NCI-H2081 (cell line): ENCODE results near the gene ZNF385C.
A peak's percentile ranks its signal among the peaks of the same experiment; 100 is the strongest.
"Not testable (repeated sequence)": the region's sequence is repeated elsewhere in the genome, so short reads cannot be mapped to it uniquely, and the experiment has no call there.

Source experiments
- DNase-seq, 2 experiments: peaks; one replicate each; lab custom pipeline; 2025; lab: John Stamatoyannopoulos, UW

The ZNF385C gene

GRCh38 chr17:42050393-42051012 lies 47.8 kb downstream of the ZNF385C start, which contains the start of gene C17orf113:
Gene C17orf113 (minus strand): TSS chr17:42050601. CDS start chr17:42043376, 7,225 bp downstream.
- peak; percentile 54 to 67 for DNase-seq

GRCh38 chr17:42049834-42050392 lies 48.4 kb downstream of the ZNF385C start:
- no peak for DNase-seq

GRCh38 chr17:42047343-42047742 lies 50.9 kb downstream of the ZNF385C start:
- DNase-seq, result no peak

- DNase-seq, result no peak
These were observed 52.6 kb downstream of the ZNF385C start for GRCh38 chr17:42045719-42046118.

GRCh38 chr17:42042598-42043319 lies 55.5 kb downstream of the ZNF385C start:
- DNase-seq, result no peak

- DNase-seq, result no peak
These were observed 56.7 kb downstream of the ZNF385C start for GRCh38 chr17:42041619-42042018.

GRCh38 chr17:42040818-42041217 lies 57.5 kb downstream of the ZNF385C start:
- DNase-seq, result no peak

- DNase-seq, result no peak
These were observed 58.2 kb downstream of the ZNF385C start for GRCh38 chr17:42039794-42040763.

GRCh38 chr17:42038221-42038973 lies 59.9 kb downstream of the ZNF385C start:
- DNase-seq, result no peak

GRCh38 chr17:42034059-42034458 lies 64.2 kb downstream of the ZNF385C start:
- DNase-seq, result no peak

GRCh38 chr17:42031584-42031983 lies 66.7 kb downstream of the ZNF385C start:
- DNase-seq, result no peak

- no peak for DNase-seq
These were observed 69.5 kb downstream of the ZNF385C start for GRCh38 chr17:42028791-42029127.

- DNase-seq, result no peak
These were observed 70.1 kb downstream of the ZNF385C start for GRCh38 chr17:42027961-42028790.

- no peak for DNase-seq
These were observed 70.7 kb downstream of the ZNF385C start for GRCh38 chr17:42027590-42027889.

GRCh38 chr17:42026857-42027589 lies 71.2 kb downstream of the ZNF385C start:
- DNase-seq, result no peak

- DNase-seq, result no peak
These were observed 72.3 kb downstream of the ZNF385C start for GRCh38 chr17:42025936-42026335.

GRCh38 chr17:42025191-42025579 lies 73.1 kb downstream of the ZNF385C start:
- DNase-seq, result no peak

- no peak for DNase-seq
These were observed 74.5 kb downstream of the ZNF385C start for GRCh38 chr17:42023524-42024349.

GRCh38 chr17:42020845-42021244 lies 77.4 kb downstream of the ZNF385C start:
- DNase-seq, result not testable (repeated sequence)
